HepG2 (cell line): ENCODE results near the gene SLC44A4. TPM values are rescaled to one million over a fixed set of nuclear protein-coding genes. Genes with fewer than 3 reads are reported as not detected.

ENCODE experiments used
- BHLHE40 ChIP-seq: IDR thresholded peaks from 2 replicates; pipeline ENCODE4 v1.6.1; 2011; ENCODE audit warnings: low read length, improper control_type of control experiment
- FOXP4 ChIP-seq: sonication (generic); formaldehyde crosslinking; IDR thresholded peaks from 2 replicates; pipeline ENCODE4 v1.4.0; 2020; ENCODE audit warnings: missing genetic modification reagents
- KDM4B ChIP-seq: sonication (generic); formaldehyde crosslinking; IDR thresholded peaks from 2 replicates; pipeline ENCODE4 v1.4.0; 2020; ENCODE audit warnings: missing genetic modification reagents
- PAXIP1 ChIP-seq: sonication (generic); formaldehyde crosslinking; conservative IDR thresholded peaks from 2 replicates; pipeline ENCODE4 v1.4.0; 2020; ENCODE audit warnings: mild to moderate bottlenecking, missing genetic modification reagents, moderate library complexity
- ZBTB20 ChIP-seq: sonication (generic); formaldehyde crosslinking; IDR thresholded peaks from 2 replicates; pipeline ENCODE4 v1.8.1; 2023; ENCODE audit warnings: missing genetic modification reagents, low read depth, mild to moderate bottlenecking, borderline replicate concordance
- ZNF143 ChIP-seq: sonication (generic); formaldehyde crosslinking; IDR thresholded peaks from 2 replicates; pipeline ENCODE4 v1.4.0; 2020; ENCODE audit warnings: missing genetic modification reagents
- ZNF383 ChIP-seq: sonication (generic); formaldehyde crosslinking; IDR thresholded peaks from 2 replicates; pipeline ENCODE4 v1.4.0; 2020; ENCODE audit warnings: missing genetic modification reagents, mild to moderate bottlenecking, borderline replicate concordance
- ZNF574 ChIP-seq: sonication (generic); formaldehyde crosslinking; IDR thresholded peaks from 2 replicates; pipeline ENCODE4 v1.4.0; 2020; ENCODE audit warnings: missing genetic modification reagents
- polyA plus RNA-seq, 8 experiments: library from polyadenylated mRNA; depleted of rRNA in 3 of 8; stranded (reverse) in 7 of 8; unstranded in 1 of 8; fragments of >200 nt; fragmentation: Illumina TruSeq in 4 of 8; extraction: Trizol in 4 of 8; gene quantifications; 2 replicates each; pipeline versions ENCODE4 v1.2.1 to v1.2.3, GENCODE V29; 2011 to 2016; ENCODE audit warnings: low read depth in 4 of 8, missing spikeins in 1 of 8, mixed read lengths in 1 of 8; ENCODE audit not compliant: insufficient read depth in 1 of 8
- total RNA-seq, 5 experiments: library from RNA; depleted of rRNA; stranded (reverse); fragments of >200 nt; fragmentation: Illumina TruSeq; extraction: Trizol; gene quantifications; 2 replicates each; pipeline ENCODE4 v1.2.3, GENCODE V29; 2016; ENCODE audit warnings: low read depth in 1 of 5
- TF ChIP-seq, protein P1 (sequence below): sonication (generic); formaldehyde crosslinking; IDR thresholded peaks from 2 replicates; pipeline ENCODE4 v1.5.0; 2020; ENCODE audit warnings: mild to moderate bottlenecking, missing genetic modification reagents, borderline replicate concordance
- TF ChIP-seq, protein P2 (sequence below): IDR thresholded peaks from 2 replicates; pipeline ENCODE4 v1.6.1; 2016; ENCODE audit warnings: missing genetic modification reagents, missing compliant biosample characterization

SLC44A4 gene
- total and polyA plus RNA-seq, 2 of the 13 experiments (the other 11 are each of a cell fraction or from before 2014, with no cell fraction given): 3.5 to 5.9 TPM

- TF ChIP-seq PAXIP1 (CRISPR knock-in tag): peak; percentile 88
- TF ChIP-seq KDM4B (CRISPR knock-in tag): no peak
- TF ChIP-seq ZBTB20: peak; percentile 50; the same call in 1 of the 2 replicates
- 0 out of 2 replicates have a peak, but pooled peaks have one; percentile 6 for TF ChIP-seq ZNF574 (CRISPR knock-in tag)
- no peak for TF ChIP-seq ZNF143 (CRISPR knock-in tag)
- TF ChIP-seq, protein P1, sequence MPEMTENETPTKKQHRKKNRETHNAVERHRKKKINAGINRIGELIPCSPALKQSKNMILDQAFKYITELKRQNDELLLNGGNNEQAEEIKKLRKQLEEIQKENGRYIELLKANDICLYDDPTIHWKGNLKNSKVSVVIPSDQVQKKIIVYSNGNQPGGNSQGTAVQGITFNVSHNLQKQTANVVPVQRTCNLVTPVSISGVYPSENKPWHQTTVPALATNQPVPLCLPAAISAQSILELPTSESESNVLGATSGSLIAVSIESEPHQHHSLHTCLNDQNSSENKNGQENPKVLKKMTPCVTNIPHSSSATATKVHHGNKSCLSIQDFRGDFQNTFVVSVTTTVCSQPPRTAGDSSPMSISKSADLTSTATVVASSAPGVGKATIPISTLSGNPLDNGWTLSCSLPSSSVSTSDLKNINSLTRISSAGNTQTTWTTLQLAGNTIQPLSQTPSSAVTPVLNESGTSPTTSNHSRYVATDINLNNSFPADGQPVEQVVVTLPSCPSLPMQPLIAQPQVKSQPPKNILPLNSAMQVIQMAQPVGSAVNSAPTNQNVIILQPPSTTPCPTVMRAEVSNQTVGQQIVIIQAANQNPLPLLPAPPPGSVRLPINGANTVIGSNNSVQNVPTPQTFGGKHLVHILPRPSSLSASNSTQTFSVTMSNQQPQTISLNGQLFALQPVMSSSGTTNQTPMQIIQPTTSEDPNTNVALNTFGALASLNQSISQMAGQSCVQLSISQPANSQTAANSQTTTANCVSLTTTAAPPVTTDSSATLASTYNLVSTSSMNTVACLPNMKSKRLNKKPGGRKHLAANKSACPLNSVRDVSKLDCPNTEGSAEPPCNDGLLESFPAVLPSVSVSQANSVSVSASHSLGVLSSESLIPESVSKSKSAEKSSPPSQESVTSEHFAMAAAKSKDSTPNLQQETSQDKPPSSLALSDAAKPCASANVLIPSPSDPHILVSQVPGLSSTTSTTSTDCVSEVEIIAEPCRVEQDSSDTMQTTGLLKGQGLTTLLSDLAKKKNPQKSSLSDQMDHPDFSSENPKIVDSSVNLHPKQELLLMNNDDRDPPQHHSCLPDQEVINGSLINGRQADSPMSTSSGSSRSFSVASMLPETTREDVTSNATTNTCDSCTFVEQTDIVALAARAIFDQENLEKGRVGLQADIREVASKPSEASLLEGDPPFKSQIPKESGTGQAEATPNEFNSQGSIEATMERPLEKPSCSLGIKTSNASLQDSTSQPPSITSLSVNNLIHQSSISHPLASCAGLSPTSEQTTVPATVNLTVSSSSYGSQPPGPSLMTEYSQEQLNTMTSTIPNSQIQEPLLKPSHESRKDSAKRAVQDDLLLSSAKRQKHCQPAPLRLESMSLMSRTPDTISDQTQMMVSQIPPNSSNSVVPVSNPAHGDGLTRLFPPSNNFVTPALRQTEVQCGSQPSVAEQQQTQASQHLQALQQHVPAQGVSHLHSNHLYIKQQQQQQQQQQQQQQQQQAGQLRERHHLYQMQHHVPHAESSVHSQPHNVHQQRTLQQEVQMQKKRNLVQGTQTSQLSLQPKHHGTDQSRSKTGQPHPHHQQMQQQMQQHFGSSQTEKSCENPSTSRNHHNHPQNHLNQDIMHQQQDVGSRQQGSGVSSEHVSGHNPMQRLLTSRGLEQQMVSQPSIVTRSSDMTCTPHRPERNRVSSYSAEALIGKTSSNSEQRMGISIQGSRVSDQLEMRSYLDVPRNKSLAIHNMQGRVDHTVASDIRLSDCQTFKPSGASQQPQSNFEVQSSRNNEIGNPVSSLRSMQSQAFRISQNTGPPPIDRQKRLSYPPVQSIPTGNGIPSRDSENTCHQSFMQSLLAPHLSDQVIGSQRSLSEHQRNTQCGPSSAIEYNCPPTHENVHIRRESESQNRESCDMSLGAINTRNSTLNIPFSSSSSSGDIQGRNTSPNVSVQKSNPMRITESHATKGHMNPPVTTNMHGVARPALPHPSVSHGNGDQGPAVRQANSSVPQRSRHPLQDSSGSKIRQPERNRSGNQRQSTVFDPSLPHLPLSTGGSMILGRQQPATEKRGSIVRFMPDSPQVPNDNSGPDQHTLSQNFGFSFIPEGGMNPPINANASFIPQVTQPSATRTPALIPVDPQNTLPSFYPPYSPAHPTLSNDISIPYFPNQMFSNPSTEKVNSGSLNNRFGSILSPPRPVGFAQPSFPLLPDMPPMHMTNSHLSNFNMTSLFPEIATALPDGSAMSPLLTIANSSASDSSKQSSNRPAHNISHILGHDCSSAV (CRISPR knock-in tag): no peak
- no peak for TF ChIP-seq ZNF383 (CRISPR knock-in tag)
- TF ChIP-seq, protein P2, sequence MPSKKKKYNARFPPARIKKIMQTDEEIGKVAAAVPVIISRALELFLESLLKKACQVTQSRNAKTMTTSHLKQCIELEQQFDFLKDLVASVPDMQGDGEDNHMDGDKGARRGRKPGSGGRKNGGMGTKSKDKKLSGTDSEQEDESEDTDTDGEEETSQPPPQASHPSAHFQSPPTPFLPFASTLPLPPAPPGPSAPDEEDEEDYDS (CRISPR knock-in tag): 0 out of 2 replicates have a peak, but pooled peaks have one; percentile 35
- TF ChIP-seq BHLHE40: no peak
- TF ChIP-seq FOXP4: peak; percentile 10; the same call in 1 of the 2 replicates
Observed at GRCh38 chr6:31819871-31820299, 58.9 kb downstream of the SLC44A4 start (continued).
